HG02798 (cell line): ENCODE measurements around the gene ARHGEF4.
"Not testable (repeated sequence)": the region's sequence is repeated elsewhere in the genome, so short reads cannot be mapped to it uniquely, and the experiment has no call there.

Experiments used
- ATAC-seq: cut with Tn5 transposase; IDR thresholded peaks from one replicate; pipeline ENCODE4 v1.9.1; 2021; ENCODE audit warnings: mild to moderate bottlenecking; ENCODE audit not compliant: unreplicated experiment, poor library complexity

ARHGEF4 gene

DNA sequence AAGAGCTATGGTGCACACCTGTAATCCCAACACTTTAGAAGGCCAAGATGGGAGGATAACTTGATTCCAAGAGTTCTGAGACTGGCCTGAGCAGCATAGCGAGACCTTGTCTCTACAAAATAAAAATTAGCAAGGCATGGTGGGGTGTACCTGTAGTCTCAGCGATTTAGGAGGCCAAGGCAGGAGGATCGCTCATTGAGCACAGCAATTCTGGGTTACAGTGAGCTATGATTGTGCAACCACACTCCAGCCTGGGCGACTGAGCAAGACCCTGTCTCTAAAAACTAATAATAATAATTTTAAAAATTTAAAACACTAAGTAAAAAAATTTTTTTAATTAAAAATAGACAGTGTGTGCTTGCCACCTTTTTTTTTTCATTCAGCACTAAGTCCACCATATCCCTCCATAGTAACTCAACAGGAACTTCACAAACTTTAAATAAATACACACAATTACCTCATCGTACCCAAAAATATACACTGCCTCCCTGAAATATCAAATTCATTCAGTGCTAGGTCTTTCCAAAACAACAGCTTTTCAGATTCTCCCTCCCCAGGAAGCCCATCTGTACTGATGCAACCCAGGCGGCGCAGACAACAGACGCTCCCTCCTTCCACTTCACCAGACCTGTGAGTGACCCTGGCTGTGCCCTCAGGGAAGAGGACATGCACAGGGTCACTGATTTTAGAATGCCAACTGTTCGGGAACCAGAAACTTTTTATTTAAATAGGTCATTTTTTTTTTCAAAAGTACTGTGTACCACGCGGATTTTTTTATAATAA is 227.0 kb downstream of the ARHGEF4 start:
- ATAC-seq = no peak

DNA sequence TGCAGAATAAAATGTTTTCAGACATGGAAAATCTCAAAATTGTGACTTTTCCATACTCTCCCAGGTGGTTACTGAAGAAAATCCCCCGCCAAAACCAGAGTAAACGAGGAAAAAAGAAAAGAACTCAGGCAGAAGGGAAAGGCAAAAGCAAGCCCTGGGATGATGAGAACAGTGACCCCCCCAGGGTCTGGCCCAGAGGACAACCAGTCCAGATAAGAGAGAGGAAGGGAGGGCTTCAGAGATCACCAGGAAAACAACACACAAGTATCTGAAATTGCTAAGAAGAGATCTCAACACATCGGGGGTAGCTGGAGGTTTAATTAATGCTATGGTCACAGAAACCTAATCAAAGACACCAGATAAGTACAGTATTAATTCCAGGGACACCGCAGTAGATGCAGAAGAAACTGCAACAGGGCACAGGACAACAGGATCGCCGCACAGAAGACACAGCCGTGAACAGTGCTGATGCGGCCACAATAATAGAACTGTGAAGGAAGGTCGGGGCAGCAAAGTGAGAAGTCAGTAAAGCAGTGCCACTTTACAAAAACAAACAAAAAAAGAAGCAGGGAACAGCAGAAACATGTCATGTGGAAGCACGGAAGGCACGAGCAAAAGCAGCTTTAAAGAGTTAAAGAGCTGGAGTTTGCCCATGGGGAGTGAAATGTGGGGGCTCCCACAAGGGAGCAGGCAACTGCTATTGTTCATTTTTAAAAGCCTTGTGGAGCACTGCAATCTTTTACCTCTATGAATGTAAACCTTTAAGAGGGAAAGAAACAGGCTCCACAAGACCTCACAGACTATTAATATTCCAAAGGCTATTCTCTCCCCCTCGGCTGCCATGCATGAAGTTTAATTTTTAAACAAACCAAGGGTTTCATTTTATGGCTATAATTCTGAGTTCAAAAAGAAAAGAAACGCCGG is 228.1 kb downstream of the ARHGEF4 start:
- ATAC-seq = no peak

DNA sequence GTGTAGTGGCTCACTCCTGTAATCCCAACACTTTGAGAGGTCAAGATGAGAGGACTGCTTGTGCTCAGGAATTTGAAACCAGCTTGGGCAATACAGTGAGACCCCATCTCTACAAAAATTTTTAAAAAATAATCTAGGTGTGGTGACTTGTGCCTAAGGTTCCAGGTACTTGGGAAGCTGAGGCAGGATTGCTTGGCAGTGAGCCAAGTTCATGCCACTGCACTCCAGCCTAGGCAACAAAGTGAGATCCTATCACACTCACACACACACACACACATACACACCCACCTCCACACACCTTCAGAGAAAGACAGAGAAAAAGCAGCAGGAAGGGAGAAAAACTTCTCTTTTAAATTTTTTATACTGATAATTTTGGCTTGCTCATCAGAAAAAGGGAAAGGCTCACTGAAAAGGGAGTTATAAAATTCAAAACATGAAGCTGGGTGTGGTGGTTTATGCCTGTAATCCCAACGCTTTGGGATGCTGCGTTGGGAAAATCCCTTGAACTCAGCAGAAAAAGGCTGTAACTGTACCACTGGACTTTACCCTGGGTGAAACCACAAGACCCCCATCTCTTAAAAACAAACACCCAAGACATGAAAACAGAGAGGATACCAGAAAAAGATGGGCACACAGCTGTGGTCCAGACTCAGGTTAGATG is 230.9 kb downstream of the ARHGEF4 start:
- ATAC-seq = no peak

- ATAC-seq = not testable (repeated sequence)
Observed at GRCh38 chr2:131068172-131068571, 231.5 kb downstream of the ARHGEF4 start.

- ATAC-seq = not testable (repeated sequence)
Observed at GRCh38 chr2:131075578-131075977, 238.9 kb downstream of the ARHGEF4 start.

DNA sequence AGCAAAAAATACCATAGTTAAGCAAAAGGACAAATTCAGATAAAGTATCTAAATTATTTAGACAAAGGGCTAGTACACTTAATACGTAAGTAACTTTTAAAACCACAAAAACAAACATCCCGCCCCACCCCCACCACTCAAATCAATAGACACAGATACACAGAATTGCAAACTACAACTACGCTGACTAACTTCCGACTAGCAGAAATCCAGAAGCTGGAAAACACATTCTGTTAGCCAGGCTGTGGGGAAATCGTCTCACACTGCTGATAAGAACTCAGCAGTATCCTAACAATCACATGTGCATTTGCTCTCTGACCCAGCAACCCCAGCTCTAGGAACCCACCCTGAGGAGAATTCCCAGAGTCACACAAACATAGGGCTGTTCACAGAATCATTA is 240.0 kb downstream of the ARHGEF4 start:
- ATAC-seq = no peak

GRCh38 chr2:131077182-131077846 is 240.6 kb downstream of the ARHGEF4 start:
- ATAC-seq = no peak

GRCh38 chr2:131077966-131078365 is 241.3 kb downstream of the ARHGEF4 start:
- no peak for ATAC-seq

DNA sequence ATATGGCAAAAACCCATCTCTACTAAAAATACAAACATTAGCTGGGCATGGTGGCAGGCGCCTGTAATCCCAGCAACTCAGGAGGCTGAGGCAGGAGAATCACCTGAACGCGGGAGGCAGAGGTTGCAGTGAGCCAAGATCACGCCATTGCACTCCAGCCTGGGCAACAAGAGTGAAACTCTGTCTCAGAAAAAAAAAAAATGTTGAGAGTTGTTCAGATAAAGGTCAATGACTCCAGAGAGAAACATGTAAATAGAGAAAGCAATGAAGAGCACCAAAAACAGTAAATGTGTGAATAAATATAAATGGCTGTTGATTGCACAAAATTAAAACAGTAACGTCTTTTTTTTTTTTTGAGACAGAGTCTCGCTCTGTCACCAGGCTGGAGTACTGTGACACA is 243.2 kb downstream of the ARHGEF4 start:
- ATAC-seq = not testable (repeated sequence)

- no peak for ATAC-seq
Observed at GRCh38 chr2:131081190-131081589, 244.5 kb downstream of the ARHGEF4 start.

DNA sequence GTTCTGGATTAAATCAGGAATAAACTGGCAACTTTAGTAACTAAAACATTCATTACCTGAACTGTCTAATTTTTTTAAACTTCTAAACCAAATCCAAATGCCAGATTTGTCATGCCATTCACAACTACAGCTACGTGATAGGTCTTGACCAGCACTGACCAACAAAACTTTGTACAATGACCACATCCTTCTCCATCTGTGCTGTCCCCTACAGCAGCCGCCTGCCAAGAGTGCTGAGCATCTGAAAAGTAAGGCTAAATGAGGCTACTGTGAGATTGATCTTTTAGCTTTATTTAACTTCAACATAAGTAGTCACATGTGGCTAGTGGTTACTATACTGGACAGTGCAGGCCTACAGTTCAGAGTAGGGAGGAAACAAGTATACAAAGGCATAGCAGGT is 248.9 kb downstream of the ARHGEF4 start:
- no peak for ATAC-seq

- no peak for ATAC-seq
Observed at GRCh38 chr2:131092458-131093005, 255.8 kb downstream of the ARHGEF4 start.

- peak; percentile 89 for ATAC-seq
Observed at GRCh38 chr2:131093006-131093695, 256.4 kb downstream of the ARHGEF4 start, which contains the start of gene FAM168B. Gene FAM168B, minus strand, starts transcription at chr2:131093460. Its CDS starts 10,814 bp downstream, at chr2:131082646.

DNA sequence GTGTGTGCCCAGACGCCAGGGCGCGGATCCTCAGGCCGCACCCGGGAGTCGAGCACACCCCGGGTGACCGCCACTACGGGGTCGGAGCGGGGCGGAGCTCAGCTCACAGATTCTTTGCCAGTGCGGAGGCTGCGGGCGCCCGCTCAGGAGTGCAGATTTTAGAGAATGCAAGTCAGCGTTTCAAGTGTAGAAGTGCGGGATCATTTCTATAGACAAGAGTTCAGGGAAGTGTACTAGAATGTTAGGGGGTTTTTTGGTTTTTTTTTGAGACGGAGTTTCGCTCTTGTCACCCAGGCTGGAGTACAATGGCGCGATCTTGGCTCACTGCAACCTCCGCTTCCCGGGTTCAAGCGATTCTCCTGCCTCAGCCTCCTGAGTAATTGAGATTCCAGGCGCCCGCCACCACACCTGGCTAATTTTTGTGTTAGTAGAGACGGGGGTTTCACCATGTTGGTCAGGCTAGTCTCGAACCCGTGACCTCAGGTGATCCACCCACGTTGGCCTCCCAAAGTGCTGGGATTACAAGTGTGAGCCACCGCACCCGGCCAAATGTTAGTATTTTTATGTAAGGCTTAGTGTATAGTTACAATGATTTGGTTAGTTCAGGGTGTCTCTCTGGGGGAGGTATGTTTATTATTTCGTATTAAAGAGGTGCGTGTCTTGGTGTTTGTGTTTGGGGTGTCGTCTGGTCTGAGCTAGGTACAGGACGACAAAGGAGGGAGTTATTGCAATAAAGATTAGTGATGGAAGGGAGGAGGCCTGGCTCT is 257.2 kb downstream of the ARHGEF4 start:
- ATAC-seq = peak; percentile 72

GRCh38 chr2:131094463-131095281 is 258.0 kb downstream of the ARHGEF4 start:
- ATAC-seq = no peak
